Mesendoderm (in vitro differentiated cells): ENCODE results near the gene SIAH1. TPM values are rescaled to one million over a fixed set of nuclear protein-coding genes. Genes with fewer than 3 reads are reported as not detected.

Source experiments
- DNase-seq: peaks from one replicate; pipeline ENCODE4 v3.0.0; 2013
- H2AK5ac ChIP-seq: 2 replicates; pipeline ENCODE4 v1.6.1; 2013; ENCODE audit warnings: low read length, inconsistent platforms
- H2BK120ac ChIP-seq: 2 replicates; pipeline ENCODE4 v1.6.1; 2013; ENCODE audit warnings: low read depth, mild to moderate bottlenecking, low read length, moderate library complexity, mixed read lengths
- H2BK15ac ChIP-seq: replicated peaks from 2 replicates; pipeline ENCODE4 v1.6.1; 2013; ENCODE audit warnings: low read depth, mild to moderate bottlenecking, moderate library complexity
- H2BK5ac ChIP-seq: 2 replicates; pipeline ENCODE4 v1.6.1; 2013; ENCODE audit warnings: low read length, inconsistent platforms
- H3K18ac ChIP-seq: 2 replicates; pipeline ENCODE4 v1.6.1; 2013; ENCODE audit warnings: mild to moderate bottlenecking, low read length, mixed read lengths
- H3K23ac ChIP-seq: one replicate; pipeline ENCODE4 v1.6.1; 2013; ENCODE audit warnings: low read length
- H3K27ac ChIP-seq: 2 replicates; pipeline ENCODE4 v1.5.1; 2013; ENCODE audit warnings: low read depth, mild to moderate bottlenecking, inconsistent platforms, low read length, moderate library complexity
- H3K27me3 ChIP-seq: 2 replicates; pipeline ENCODE4 v1.6.1; 2013; ENCODE audit warnings: low read length, control low read depth, mild to moderate bottlenecking, inconsistent platforms; ENCODE audit not compliant: insufficient read depth, poor library complexity
- H3K36me3 ChIP-seq: 2 replicates; pipeline ENCODE4 v1.6.1; 2013; ENCODE audit warnings: low read length, inconsistent platforms; ENCODE audit not compliant: control insufficient read depth, insufficient read depth
- H3K4ac ChIP-seq: one replicate; pipeline ENCODE4 v1.6.1; 2013; ENCODE audit warnings: low read depth, mild to moderate bottlenecking, low read length, moderate library complexity
- H3K4me1 ChIP-seq: 2 replicates; pipeline ENCODE4 v1.6.1; 2013; ENCODE audit warnings: low read depth, low read length, inconsistent platforms; ENCODE audit not compliant: control insufficient read depth
- H3K4me2 ChIP-seq: 2 replicates; pipeline ENCODE4 v1.6.1; 2013; ENCODE audit warnings: low read length
- H3K4me3 ChIP-seq: 2 replicates; pipeline ENCODE4 v1.5.1; 2013; ENCODE audit warnings: mild to moderate bottlenecking, low read length
- H3K56ac ChIP-seq: one replicate; pipeline ENCODE4 v1.6.1; 2013; ENCODE audit warnings: low read length
- H3K79me1 ChIP-seq: 2 replicates; pipeline ENCODE4 v1.6.1; 2013; ENCODE audit warnings: low read length, inconsistent platforms
- H3K79me2 ChIP-seq: 2 replicates; pipeline ENCODE4 v1.6.1; 2013; ENCODE audit warnings: mild to moderate bottlenecking, low read length; ENCODE audit not compliant: control insufficient read depth, insufficient read depth
- H3K9ac ChIP-seq: 2 replicates; pipeline ENCODE4 v1.6.1; 2013; ENCODE audit warnings: low read length, inconsistent platforms
- H4K5ac ChIP-seq: one replicate; pipeline ENCODE4 v1.6.1; 2013; ENCODE audit warnings: low read length
- H4K8ac ChIP-seq: one replicate; pipeline ENCODE4 v1.6.1; 2013; ENCODE audit warnings: low read depth, mild to moderate bottlenecking, control low read depth, low read length, moderate library complexity
- WGBS: extraction: QIAGEN DNeasy Blood & Tissue Kit; methylation state at CpG from one replicate; pipeline ENCODE4 v1.1.7; 2013; ENCODE audit warnings: low lambda C conversion rate, missing lambda C conversion rate; ENCODE audit not compliant: insufficient coverage; ENCODE audit errors: extremely low coverage; 5-methylcytosine and 5-hydroxymethylcytosine counted together
- polyA plus RNA-seq, 2 experiments: library from polyadenylated mRNA; stranded (reverse); fragments of 200-250 nt; gene quantifications; one replicate each; pipeline ENCODE4 v1.2.3, GENCODE V29; 2013

The SIAH1 gene
- 35.5 TPM for polyA plus RNA-seq (2013, experiment 1 of 2)
- 34.9 TPM for polyA plus RNA-seq (2013, experiment 2 of 2)

- H3K27me3 ChIP-seq, result no peaks in the 10 kb centered on the region
- peak within 1 kb of the TSS; percentile 77 for H2BK5ac ChIP-seq
- H2BK15ac ChIP-seq, result no peak within 1 kb of the TSS
- H3K4me2 ChIP-seq, result peak within 1 kb of the TSS; percentile 63
- WGBS, result no CpG with 5 or more reads among the region's 105 CpGs
- no peaks in the 10 kb centered on the region for H3K79me1 ChIP-seq
- peaks cover 33% of the 10 kb centered on the region for H3K79me2 ChIP-seq
- peak within 1 kb of the TSS; percentile 95 for H3K23ac ChIP-seq
- peak within 1 kb of the TSS; percentile 100 for H3K27ac ChIP-seq
- H3K4me3 ChIP-seq, result peak within 1 kb of the TSS; percentile 90
- H3K36me3 ChIP-seq, result no peaks in the 10 kb centered on the region
- no peak within 1 kb of the TSS for H4K5ac ChIP-seq
- no peaks in the 10 kb centered on the region for H3K4me1 ChIP-seq
- peak within 1 kb of the TSS; percentile 63 for H2BK120ac ChIP-seq
- H2AK5ac ChIP-seq, result peak within 1 kb of the TSS; percentile 17
- DNase-seq, result peak; percentile 91
- H3K4ac ChIP-seq, result peak within 1 kb of the TSS; percentile 100
- peak within 1 kb of the TSS; percentile 99 for H4K8ac ChIP-seq
- peak within 1 kb of the TSS; percentile 98 for H3K56ac ChIP-seq
- peak within 1 kb of the TSS; percentile 99 for H3K18ac ChIP-seq
- H3K9ac ChIP-seq, result peak within 1 kb of the TSS; percentile 96
Measured at GRCh38 chr16:48385253-48386150, at the start of gene SIAH1. TSS of gene SIAH1 (minus strand) at chr16:48385413. CDS start at chr16:48362428, 22,985 bp downstream.

GRCh38 chr16:48434653-48435317 lies 49.6 kb upstream of the SIAH1 start:
- Histone ChIP-seq H3K23ac (no peak overlapping the region), H3K27ac (no peak overlapping the region), H3K18ac (no peak overlapping the region), H2AK5ac (no peak overlapping the region), H3K79me1 (no peaks in the 10 kb centered on the region), H3K56ac (no peak overlapping the region), H3K4me3 (no peak overlapping the region), H3K36me3 (no peaks in the 10 kb centered on the region), H2BK120ac (no peak overlapping the region), H3K79me2 (no peaks in the 10 kb centered on the region), H3K27me3 (no peaks in the 10 kb centered on the region), H4K8ac (no peak overlapping the region), H4K5ac (no peak overlapping the region), H3K4me2 (no peak overlapping the region), H2BK5ac (no peak overlapping the region), H3K9ac (no peak overlapping the region), H3K4ac (no peak overlapping the region), H3K4me1 (no peaks in the 10 kb centered on the region), H2BK15ac (no peak overlapping the region)
- DNase-seq, result no peak
- WGBS, result no CpG with 5 or more reads among the region's 4 CpGs

- no peaks in the 10 kb centered on the region for H3K79me1 ChIP-seq
- no peaks in the 10 kb centered on the region for H3K27me3 ChIP-seq
- H3K79me2 ChIP-seq, result no peaks in the 10 kb centered on the region
- H3K27ac ChIP-seq, result no peak overlapping the region
- WGBS, result no CpG with 5 or more reads among the region's 5 CpGs
- H2AK5ac ChIP-seq, result no peak overlapping the region
- DNase-seq, result no peak
- no peaks in the 10 kb centered on the region for H3K4me1 ChIP-seq
- H3K9ac ChIP-seq, result no peak overlapping the region
- no peak overlapping the region for H3K4ac ChIP-seq
- H3K4me2 ChIP-seq, result no peak overlapping the region
- no peak overlapping the region for H2BK120ac ChIP-seq
- no peak overlapping the region for H3K18ac ChIP-seq
- no peak overlapping the region for H4K5ac ChIP-seq
- no peak overlapping the region for H2BK5ac ChIP-seq
- H3K23ac ChIP-seq, result no peak overlapping the region
- H3K56ac ChIP-seq, result no peak overlapping the region
- no peak overlapping the region for H4K8ac ChIP-seq
- no peaks in the 10 kb centered on the region for H3K36me3 ChIP-seq
- H3K4me3 ChIP-seq, result no peak overlapping the region
- H2BK15ac ChIP-seq, result no peak overlapping the region
Measured at GRCh38 chr16:48433850-48434530, 48.8 kb upstream of the SIAH1 start.

- Histone ChIP-seq H3K4ac (no peak overlapping the region), H2BK120ac (no peak overlapping the region)
Measured at GRCh38 chr16:48433116-48433849, 48.1 kb upstream of the SIAH1 start.

GRCh38 chr16:48432136-48432535 lies 46.9 kb upstream of the SIAH1 start:
- H3K79me2 ChIP-seq, result no peaks in the 10 kb centered on the region
- no peaks in the 10 kb centered on the region for H3K27me3 ChIP-seq
- no peaks in the 10 kb centered on the region for H3K36me3 ChIP-seq
- H3K79me1 ChIP-seq, result no peaks in the 10 kb centered on the region
- H3K4me1 ChIP-seq, result no peaks in the 10 kb centered on the region
- no peak overlapping the region for H3K23ac ChIP-seq
- no peak overlapping the region for H3K18ac ChIP-seq
- no peak overlapping the region for H4K5ac ChIP-seq
- H3K4me3 ChIP-seq, result no peak overlapping the region
- H2BK15ac ChIP-seq, result no peak overlapping the region
- no peak overlapping the region for H3K4me2 ChIP-seq
- H3K9ac ChIP-seq, result no peak overlapping the region
- no peak overlapping the region for H2BK5ac ChIP-seq
- H3K27ac ChIP-seq, result no peak overlapping the region
- no peak overlapping the region for H2AK5ac ChIP-seq
- no peak overlapping the region for H4K8ac ChIP-seq
- DNase-seq, result no peak
- WGBS, result no CpG with 5 or more reads among the region's 2 CpGs
- no peak overlapping the region for H2BK120ac ChIP-seq
- no peak overlapping the region for H3K4ac ChIP-seq
- H3K56ac ChIP-seq, result no peak overlapping the region

More at GRCh38 chr16:48433116-48433849, 48.1 kb upstream of the SIAH1 start:
- no peaks in the 10 kb centered on the region for H3K36me3 ChIP-seq
- H3K4me2 ChIP-seq, result no peak overlapping the region
- no peak for DNase-seq
- H2BK15ac ChIP-seq, result no peak overlapping the region
- no peak overlapping the region for H4K8ac ChIP-seq
- no peaks in the 10 kb centered on the region for H3K79me2 ChIP-seq
- no peak overlapping the region for H3K56ac ChIP-seq
- H3K27me3 ChIP-seq, result no peaks in the 10 kb centered on the region
- no peak overlapping the region for H3K23ac ChIP-seq
- H3K79me1 ChIP-seq, result no peaks in the 10 kb centered on the region
- no peak overlapping the region for H2AK5ac ChIP-seq
- H4K5ac ChIP-seq, result no peak overlapping the region
- no peak overlapping the region for H3K18ac ChIP-seq
- H3K4me3 ChIP-seq, result no peak overlapping the region
- H3K9ac ChIP-seq, result no peak overlapping the region
- WGBS, result no CpG with 5 or more reads among the region's 18 CpGs
- no peaks in the 10 kb centered on the region for H3K4me1 ChIP-seq
- H3K27ac ChIP-seq, result no peak overlapping the region
- H2BK5ac ChIP-seq, result no peak overlapping the region
